ENCODE data around the gene PCSK2. TPM values are rescaled to one million over a fixed set of nuclear protein-coding genes. Genes with fewer than 3 reads are reported as not detected.

The PCSK2 gene
- total RNA-seq, 1 experiment from 2014 or later = 245 TPM

- Histone ChIP-seq H3K4me3 (ENCODE audit: low read depth, low read length, poor library complexity, severe bottlenecking) (no peak overlapping the region), H3K27me3 (replicated peaks; ENCODE audit: insufficient read depth, low read depth, low read length, poor library complexity) (no peaks in the 10 kb centered on the region), H3K27ac (ENCODE audit: low read depth, low read length, poor library complexity, severe bottlenecking) (peak overlapping the region; percentile 1), H3K4me1 (ENCODE audit: insufficient read depth, low read length, poor library complexity, severe bottlenecking) (peaks cover 33% of the 10 kb centered on the region), H3K36me3 (ENCODE audit: insufficient read depth, low read length, poor library complexity, severe bottlenecking) (no peaks in the 10 kb centered on the region), H3K9me3 (ENCODE audit: low read depth, low read length, poor library complexity, severe bottlenecking) (no peaks in the 10 kb centered on the region)
- intact Hi-C loops (cut with micrococcal nuclease; ENCODE audit: unreplicated experiment) = loop anchor here (5.0 to 10.0 kb wide), 4 partner anchors 151 to 732 kb away; partner anchors contain the start of genes MGME1, RRBP1 and SNX5
- DNase-seq (ENCODE audit: low spot score) = no peak
- POLR2A ChIA-PET (ENCODE audit: low non-redundant PET) = no interaction called here
- TF ChIP-seq CTCF (conservative IDR thresholded peaks at IDR 0.05; ENCODE audit: low read depth, low read length) (no peak), EZH2 (IDR thresholded peaks at IDR 0.05; ENCODE audit: borderline replicate concordance, low read depth, low read length, poor library complexity, severe bottlenecking) (no peak)
- CTCF ChIA-PET = no interaction called here
- BruUV-seq (replicated peaks) = no TSS peak
Observed at GRCh38 chr20:17534077-17534476, 307.2 kb downstream of the PCSK2 start.

All from A673 (cell line).